Neutrophil (primary cell): ENCODE data around the gene GOLIM4.

Experiments
- H3K27ac ChIP-seq: fragments of 200-600 bp; sonication (generic); 2 replicates; pipeline ENCODE4 v1.5.1; 2016; ENCODE audit warnings: mild to moderate bottlenecking, moderate library complexity
- H3K27me3 ChIP-seq: fragments of 200-600 bp; sonication (generic); 2 replicates; pipeline ENCODE4 v1.6.0; 2016; ENCODE audit warnings: mild to moderate bottlenecking
- H3K36me3 ChIP-seq: fragments of 200-600 bp; sonication (generic); 2 replicates; pipeline ENCODE4 v1.5.1; 2017
- H3K4me1 ChIP-seq, 2 experiments: fragments of 200-600 bp in 1 of 2; sonication (generic) in 1 of 2; 1 replicate in 1 of 2; 2 replicates in 1 of 2; pipeline versions ENCODE4 v1.5.1 to v1.6.1; 2013 to 2016; ENCODE audit warnings: low read depth in 1 of 2, low read length in 1 of 2, mild to moderate bottlenecking in 1 of 2, moderate library complexity in 1 of 2; ENCODE audit not compliant: control insufficient read depth in 1 of 2, insufficient read depth in 1 of 2
- H3K4me3 ChIP-seq, 2 experiments: fragments of 200-600 bp in 1 of 2; sonication (generic) in 1 of 2; 1 replicate in 1 of 2; 2 replicates in 1 of 2; pipeline ENCODE4 v1.5.1; 2013 to 2016; ENCODE audit warnings: low read depth in 1 of 2, low read length in 1 of 2, mild to moderate bottlenecking in 1 of 2, moderate library complexity in 1 of 2
- H3K9me3 ChIP-seq: fragments of 200-600 bp; sonication (generic); 2 replicates; pipeline ENCODE4 v1.5.1; 2016
- CTCF ChIP-seq: fragments of 200-600 bp; sonication (generic); IDR thresholded peaks from 2 replicates; pipeline ENCODE4 v1.5.1; 2016; ENCODE audit warnings: antibody characterized with exemption

The GOLIM4 gene

GRCh38 chr3:168090306-168091085 is 5.2 kb downstream of the GOLIM4 start:
- peaks cover 13 to 14% of the 10 kb centered on the region in 2 experiments for H3K4me1 ChIP-seq
- H3K27ac ChIP-seq: no peak overlapping the region
- TF ChIP-seq CTCF: no peak
- no peaks in the 10 kb centered on the region for H3K9me3 ChIP-seq
- H3K36me3 ChIP-seq: no peaks in the 10 kb centered on the region
- no peak overlapping the region for H3K4me3 ChIP-seq
- H3K27me3 ChIP-seq: no peaks in the 10 kb centered on the region

DNA sequence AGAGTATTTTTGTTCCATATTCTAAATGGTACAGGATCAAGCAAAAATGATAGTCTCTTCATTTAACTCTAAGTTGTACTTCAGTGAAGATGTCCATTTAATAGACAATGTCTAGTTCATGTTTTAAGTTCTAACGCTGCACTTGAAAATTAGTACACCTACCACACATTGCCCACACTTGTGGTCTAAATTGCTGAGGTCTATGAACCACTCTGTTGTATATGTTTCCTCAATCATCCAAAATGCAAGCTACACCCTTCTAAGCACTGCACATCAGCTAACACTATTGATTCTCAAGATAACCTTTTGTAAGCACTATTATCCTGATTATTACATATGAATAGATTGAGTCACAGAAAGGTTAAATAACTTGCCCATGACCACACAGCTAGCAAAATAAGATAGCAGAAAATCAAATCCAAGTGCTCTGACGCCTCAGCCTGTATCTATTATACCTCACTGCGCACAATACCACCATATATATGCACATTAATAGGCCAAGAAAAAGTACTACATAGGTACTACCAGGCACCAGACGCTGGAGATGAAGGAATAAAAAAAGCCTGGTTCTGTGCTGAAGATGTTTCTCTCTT is 6.4 kb downstream of the GOLIM4 start:
- peaks cover 5 to 11% of the 10 kb centered on the region in 2 experiments for H3K4me1 ChIP-seq
- H3K4me3 ChIP-seq: no peak overlapping the region
- H3K9me3 ChIP-seq: no peaks in the 10 kb centered on the region
- no peaks in the 10 kb centered on the region for H3K27me3 ChIP-seq
- H3K27ac ChIP-seq: no peak overlapping the region
- no peaks in the 10 kb centered on the region for H3K36me3 ChIP-seq
- TF ChIP-seq CTCF: no peak

DNA sequence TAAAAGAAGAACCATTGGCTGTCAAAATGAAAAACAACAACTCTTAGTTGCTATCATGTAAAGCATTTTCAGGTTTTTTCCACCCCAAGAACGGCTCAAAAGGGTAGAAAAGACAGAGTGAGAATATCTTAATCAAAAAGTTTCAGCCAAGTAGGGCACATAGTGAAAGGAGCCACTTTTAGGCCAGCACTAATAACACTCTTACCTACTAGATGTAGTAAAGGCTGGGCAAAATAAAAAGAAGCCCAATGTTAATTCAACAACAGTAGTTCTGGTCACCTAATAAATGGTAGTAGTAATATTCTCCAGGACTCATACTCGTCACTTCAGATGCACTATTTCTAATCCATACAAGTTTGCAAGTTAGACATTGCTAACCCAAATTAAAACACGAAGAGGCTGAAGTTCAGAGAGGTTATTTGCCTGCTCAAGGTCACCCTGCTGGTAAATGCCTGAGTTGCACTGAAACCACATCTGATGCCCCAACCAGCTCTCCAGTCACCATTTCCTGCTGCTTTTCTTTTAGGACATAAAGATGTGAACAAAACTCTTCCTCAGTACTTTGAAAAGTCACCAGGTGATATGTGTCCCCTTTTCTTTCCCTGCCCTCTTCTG is 7.5 kb downstream of the GOLIM4 start:
- no peaks in the 10 kb centered on the region for H3K27me3 ChIP-seq
- H3K36me3 ChIP-seq: no peaks in the 10 kb centered on the region
- H3K9me3 ChIP-seq: no peaks in the 10 kb centered on the region
- H3K4me3 ChIP-seq: no peak overlapping the region
- no peak overlapping the region for H3K27ac ChIP-seq
- TF ChIP-seq CTCF: no peak
- H3K4me1 ChIP-seq: peaks cover 0 to 8% of the 10 kb centered on the region in 2 experiments

DNA sequence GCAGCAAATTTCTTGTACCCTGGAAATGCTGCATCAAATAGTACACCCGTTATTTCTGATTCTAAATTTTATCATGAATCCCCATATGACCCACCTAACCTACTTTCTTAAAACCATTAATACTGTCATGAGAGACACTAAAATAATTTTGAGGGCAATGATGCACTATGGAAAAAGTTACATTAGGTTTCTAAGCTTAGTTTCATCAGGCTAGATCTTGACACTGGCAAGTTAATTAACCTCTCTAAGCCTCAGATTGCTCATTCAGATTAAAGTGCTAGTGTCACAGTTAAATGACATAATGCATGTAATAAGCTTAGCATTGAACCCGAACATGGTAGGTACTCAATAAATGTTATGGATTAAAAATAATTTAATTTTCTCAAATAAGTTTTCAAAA is 8.2 kb downstream of the GOLIM4 start:
- Histone ChIP-seq H3K27me3 (no peaks in the 10 kb centered on the region), H3K36me3 (no peaks in the 10 kb centered on the region)
- no peak for TF ChIP-seq CTCF

GRCh38 chr3:168086541-168087260 is 9.0 kb downstream of the GOLIM4 start:
- Histone ChIP-seq H3K27ac (no peak overlapping the region), H3K36me3 (no peaks in the 10 kb centered on the region), H3K4me3 (no peak overlapping the region), H3K9me3 (no peaks in the 10 kb centered on the region), H3K4me1 (peaks cover 0 to 8% of the 10 kb centered on the region in 2 experiments), H3K27me3 (no peaks in the 10 kb centered on the region)
- no peak for TF ChIP-seq CTCF

More for the DNA sequence above, 8.2 kb downstream of the GOLIM4 start:
- H3K4me3 ChIP-seq: no peak overlapping the region
- peaks cover 0 to 8% of the 10 kb centered on the region in 2 experiments for H3K4me1 ChIP-seq
- no peaks in the 10 kb centered on the region for H3K9me3 ChIP-seq
- H3K27ac ChIP-seq: no peak overlapping the region
